GM18907 (cell line): ENCODE results near the gene DUOX2.
"Not testable (repeated sequence)": the region's sequence is repeated elsewhere in the genome, so short reads cannot be mapped to it uniquely, and the experiment has no call there.

Experiments
- ATAC-seq: cut with Tn5 transposase; IDR thresholded peaks from one replicate; pipeline ENCODE4 v1.9.1; 2021; ENCODE audit warnings: mild to moderate bottlenecking, moderate library complexity; ENCODE audit not compliant: unreplicated experiment

DUOX2 gene

GRCh38 chr15:45102226-45102625 is 11.7 kb downstream of the DUOX2 start:
- no peak for ATAC-seq

GRCh38 chr15:45101749-45102148 is 12.2 kb downstream of the DUOX2 start:
- ATAC-seq: no peak

GRCh38 chr15:45100884-45101625 is 12.9 kb downstream of the DUOX2 start:
- ATAC-seq: no peak

GRCh38 chr15:45099549-45100165 is 14.3 kb downstream of the DUOX2 start:
- no peak for ATAC-seq

- no peak for ATAC-seq
These were observed 16.5 kb downstream of the DUOX2 start for GRCh38 chr15:45097466-45097865.

GRCh38 chr15:45095661-45096060 is 18.3 kb downstream of the DUOX2 start:
- ATAC-seq: no peak

GRCh38 chr15:45094358-45094730 is 19.6 kb downstream of the DUOX2 start:
- no peak for ATAC-seq

- no peak for ATAC-seq
These were observed 20.2 kb downstream of the DUOX2 start for GRCh38 chr15:45093622-45094357.

- ATAC-seq: no peak
These were observed 21.0 kb downstream of the DUOX2 start for GRCh38 chr15:45093013-45093412.

- ATAC-seq: no peak
These were observed 22.4 kb downstream of the DUOX2 start for GRCh38 chr15:45091576-45091975.

- no peak for ATAC-seq
These were observed 22.8 kb downstream of the DUOX2 start for GRCh38 chr15:45091161-45091560.

GRCh38 chr15:45089712-45090373 is 24.1 kb downstream of the DUOX2 start:
- ATAC-seq: no peak

GRCh38 chr15:45088801-45089711 is 24.9 kb downstream of the DUOX2 start:
- no peak for ATAC-seq

- no peak for ATAC-seq
These were observed 26.5 kb downstream of the DUOX2 start for GRCh38 chr15:45087513-45087912.

GRCh38 chr15:45084163-45084562 is 29.8 kb downstream of the DUOX2 start:
- ATAC-seq: no peak

- no peak for ATAC-seq
These were observed 30.7 kb downstream of the DUOX2 start for GRCh38 chr15:45083223-45083622.

GRCh38 chr15:45082412-45082811 is 31.6 kb downstream of the DUOX2 start:
- not testable (repeated sequence) for ATAC-seq

GRCh38 chr15:45080593-45080992 is 33.4 kb downstream of the DUOX2 start:
- ATAC-seq: not testable (repeated sequence)

- not testable (repeated sequence) for ATAC-seq
These were observed 34.2 kb downstream of the DUOX2 start for GRCh38 chr15:45079628-45080246.

- ATAC-seq: not testable (repeated sequence)
These were observed 34.8 kb downstream of the DUOX2 start for GRCh38 chr15:45079201-45079600.
